Stomach (tissue), 4 donors: Measurements from ENCODE around the gene CFAP92.

ENCODE experiments used
- POLR2A ChIP-seq, 4 donors: fragments of 450-650 bp; IDR thresholded peaks; one replicate each; pipeline ENCODE4 v1.6.1; 2016; ENCODE audit warnings: antibody characterized with exemption in 4 of 4, control low read depth in 2 of 4, mild to moderate bottlenecking in 1 of 4, moderate library complexity in 1 of 4
- TF ChIP-seq, protein P1 (sequence below), 7 experiments: fragments of 450-650 bp in 4 of 7; fragments of 200-600 bp in 3 of 7; sonication (generic) in 3 of 7; IDR thresholded peaks; one replicate each; pipeline ENCODE4 v1.5.1; 2016 to 2019; ENCODE audit warnings: antibody characterized with exemption in 7 of 7, control low read depth in 2 of 7, mild to moderate bottlenecking in 1 of 7

DNA sequence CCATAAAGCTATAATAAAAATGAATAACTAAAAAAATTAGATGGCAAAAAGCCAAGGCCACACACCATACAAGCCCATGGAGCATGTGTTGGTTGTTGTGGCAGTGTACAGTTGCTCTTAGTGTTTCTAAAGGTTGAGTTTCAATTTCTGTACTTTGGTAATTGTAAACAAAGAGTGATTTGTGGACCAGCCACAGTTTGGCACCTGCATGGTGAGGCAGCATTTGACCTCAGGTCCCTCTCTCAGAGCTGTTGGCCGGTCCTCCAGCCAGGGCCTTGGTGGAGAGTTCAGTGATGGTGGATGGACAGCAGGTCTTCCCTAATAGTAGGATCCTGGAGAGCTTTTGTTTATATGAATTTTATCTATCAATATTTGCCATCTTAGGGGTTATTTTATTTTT lies 108.9 kb downstream of the CFAP92 start:
- TF ChIP-seq, protein P1, sequence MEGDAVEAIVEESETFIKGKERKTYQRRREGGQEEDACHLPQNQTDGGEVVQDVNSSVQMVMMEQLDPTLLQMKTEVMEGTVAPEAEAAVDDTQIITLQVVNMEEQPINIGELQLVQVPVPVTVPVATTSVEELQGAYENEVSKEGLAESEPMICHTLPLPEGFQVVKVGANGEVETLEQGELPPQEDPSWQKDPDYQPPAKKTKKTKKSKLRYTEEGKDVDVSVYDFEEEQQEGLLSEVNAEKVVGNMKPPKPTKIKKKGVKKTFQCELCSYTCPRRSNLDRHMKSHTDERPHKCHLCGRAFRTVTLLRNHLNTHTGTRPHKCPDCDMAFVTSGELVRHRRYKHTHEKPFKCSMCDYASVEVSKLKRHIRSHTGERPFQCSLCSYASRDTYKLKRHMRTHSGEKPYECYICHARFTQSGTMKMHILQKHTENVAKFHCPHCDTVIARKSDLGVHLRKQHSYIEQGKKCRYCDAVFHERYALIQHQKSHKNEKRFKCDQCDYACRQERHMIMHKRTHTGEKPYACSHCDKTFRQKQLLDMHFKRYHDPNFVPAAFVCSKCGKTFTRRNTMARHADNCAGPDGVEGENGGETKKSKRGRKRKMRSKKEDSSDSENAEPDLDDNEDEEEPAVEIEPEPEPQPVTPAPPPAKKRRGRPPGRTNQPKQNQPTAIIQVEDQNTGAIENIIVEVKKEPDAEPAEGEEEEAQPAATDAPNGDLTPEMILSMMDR (IDR thresholded peaks at IDR 0.05): no peak
- no peak for TF ChIP-seq POLR2A (IDR thresholded peaks at IDR 0.05)
